Fibroblast of lung (primary cell): Measurements from ENCODE around the gene WWTR1.

ENCODE experiments used
- EZH2 ChIP-seq: IDR thresholded peaks from 2 replicates; pipeline ENCODE4 v1.5.1; 2012; ENCODE audit warnings: low read length, control low read depth, mild to moderate bottlenecking; ENCODE audit errors: missing control alignments
- TF ChIP-seq, protein P1 (sequence below), 2 donors: IDR thresholded peaks in 1 of 2; conservative IDR thresholded peaks in 1 of 2; 1 replicate in 1 of 2; 2 replicates in 1 of 2; pipeline ENCODE4 v1.5.1; 2011 to 2012; ENCODE audit warnings: low read length in 2 of 2, control low read depth in 1 of 2, inconsistent platforms in 1 of 2, low read depth in 1 of 2, mild to moderate bottlenecking in 1 of 2

DNA sequence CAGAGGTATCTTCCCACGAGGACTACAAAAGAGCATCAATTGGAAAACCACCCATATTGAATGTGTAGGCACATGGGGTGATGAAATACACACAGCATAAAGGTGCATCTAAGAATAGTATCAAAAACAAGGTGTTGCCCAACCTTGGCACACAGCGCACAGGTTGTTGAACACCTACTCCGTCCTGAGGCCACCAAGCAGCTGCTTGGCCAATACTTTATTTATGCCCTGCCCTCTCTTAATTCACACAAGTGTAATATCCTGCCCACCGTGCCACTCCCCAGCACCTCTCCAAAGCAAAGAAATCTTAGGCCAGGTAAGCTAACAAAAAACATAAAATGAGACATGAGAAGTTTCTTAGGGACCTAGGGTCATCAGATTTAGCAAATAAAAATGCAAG, 31.2 kb downstream of the WWTR1 start:
- TF ChIP-seq, protein P1, sequence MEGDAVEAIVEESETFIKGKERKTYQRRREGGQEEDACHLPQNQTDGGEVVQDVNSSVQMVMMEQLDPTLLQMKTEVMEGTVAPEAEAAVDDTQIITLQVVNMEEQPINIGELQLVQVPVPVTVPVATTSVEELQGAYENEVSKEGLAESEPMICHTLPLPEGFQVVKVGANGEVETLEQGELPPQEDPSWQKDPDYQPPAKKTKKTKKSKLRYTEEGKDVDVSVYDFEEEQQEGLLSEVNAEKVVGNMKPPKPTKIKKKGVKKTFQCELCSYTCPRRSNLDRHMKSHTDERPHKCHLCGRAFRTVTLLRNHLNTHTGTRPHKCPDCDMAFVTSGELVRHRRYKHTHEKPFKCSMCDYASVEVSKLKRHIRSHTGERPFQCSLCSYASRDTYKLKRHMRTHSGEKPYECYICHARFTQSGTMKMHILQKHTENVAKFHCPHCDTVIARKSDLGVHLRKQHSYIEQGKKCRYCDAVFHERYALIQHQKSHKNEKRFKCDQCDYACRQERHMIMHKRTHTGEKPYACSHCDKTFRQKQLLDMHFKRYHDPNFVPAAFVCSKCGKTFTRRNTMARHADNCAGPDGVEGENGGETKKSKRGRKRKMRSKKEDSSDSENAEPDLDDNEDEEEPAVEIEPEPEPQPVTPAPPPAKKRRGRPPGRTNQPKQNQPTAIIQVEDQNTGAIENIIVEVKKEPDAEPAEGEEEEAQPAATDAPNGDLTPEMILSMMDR (conservative IDR thresholded peaks at IDR 0.05 in 1 of 2, IDR thresholded peaks at IDR 0.05 in 1 of 2; ENCODE audit: low read depth in 1 of 2, low read length in 2 of 2): no peak
- no peak for TF ChIP-seq EZH2
